Stimulated activated naive CD8-positive, alpha-beta T cell treated with anti-CD3 and anti-CD28 coated beads, Interleukin-15, Interleukin-2, amounts not matched to agents 100 U/mL and 50 U/mL, for 24 hours (primary cell): ENCODE measurements around the gene STAT5A.
"Not testable (repeated sequence)": the region's sequence is repeated elsewhere in the genome, so short reads cannot be mapped to it uniquely, and the experiment has no call there.

ENCODE experiments used
- ATAC-seq: fragments of 150-1000 bp; cut with Tn5 transposase; one replicate; pipeline ENCODE4 v1.10.0; 2021
- DNase-seq: peaks from one replicate; pipeline ENCODE4 v3.0.0; 2021

Gene STAT5A

DNA sequence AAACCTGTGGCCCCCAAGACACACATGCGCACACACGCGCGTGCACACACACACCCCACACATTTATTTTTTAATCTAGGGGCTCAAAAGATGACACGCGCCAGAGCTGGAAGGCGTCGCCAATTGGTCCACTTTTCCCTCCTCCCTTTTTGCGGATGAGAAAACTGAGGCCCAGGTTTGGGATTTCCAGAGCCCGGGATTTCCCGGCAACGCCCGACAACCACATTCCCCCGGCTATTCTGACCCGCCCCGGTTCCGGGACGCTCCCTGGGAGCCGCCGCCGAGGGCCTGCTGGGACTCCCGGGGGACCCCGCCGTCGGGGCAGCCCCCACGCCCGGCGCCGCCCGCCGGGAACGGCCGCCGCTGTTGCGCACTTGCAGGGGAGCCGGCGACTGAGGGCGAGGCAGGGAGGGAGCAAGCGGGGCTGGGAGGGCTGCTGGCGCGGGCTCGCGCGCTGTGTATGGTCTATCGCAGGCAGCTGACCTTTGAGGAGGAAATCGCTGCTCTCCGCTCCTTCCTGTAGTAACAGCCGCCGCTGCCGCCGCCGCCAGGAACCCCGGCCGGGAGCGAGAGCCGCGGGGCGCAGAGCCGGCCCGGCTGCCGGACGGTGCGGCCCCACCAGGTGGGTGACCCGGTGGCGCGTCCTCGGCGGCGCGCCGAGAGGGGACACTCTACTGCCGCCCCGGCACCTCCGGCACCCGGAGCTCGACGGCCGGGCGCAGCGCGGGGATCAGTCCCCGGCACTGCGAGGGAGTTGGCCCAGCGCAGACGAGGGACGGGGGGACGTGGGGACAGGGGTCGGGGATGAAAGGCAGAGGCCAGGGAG, at the start of gene STAT5A:
Gene STAT5A, plus strand, starts transcription at position 522 of the 826 bp plus-strand sequence. CDS start 914 bp downstream, outside the sequence.
- DNase-seq (peak; percentile 85), ATAC-seq (peak; percentile 74)

DNA sequence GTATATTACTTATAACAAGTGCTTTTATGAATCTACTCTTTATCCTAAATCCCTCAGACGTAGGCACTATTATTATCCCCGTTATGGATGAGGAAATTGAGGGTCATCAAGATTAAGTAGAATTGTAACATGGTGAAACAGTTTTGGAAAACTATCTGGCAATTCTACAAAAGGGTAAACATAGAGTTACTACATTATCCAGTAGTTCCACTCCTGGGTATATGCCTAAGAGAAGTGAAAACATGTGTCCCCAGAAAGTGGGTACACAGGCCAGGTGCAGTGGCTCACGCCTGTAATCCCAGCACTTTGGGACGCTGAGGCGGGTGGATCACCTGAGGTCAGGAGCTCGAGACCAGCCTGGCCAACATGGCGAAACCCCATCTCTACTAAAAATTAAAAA, 48.7 kb upstream of the STAT5A start:
- not testable (repeated sequence) for DNase-seq, ATAC-seq

DNA sequence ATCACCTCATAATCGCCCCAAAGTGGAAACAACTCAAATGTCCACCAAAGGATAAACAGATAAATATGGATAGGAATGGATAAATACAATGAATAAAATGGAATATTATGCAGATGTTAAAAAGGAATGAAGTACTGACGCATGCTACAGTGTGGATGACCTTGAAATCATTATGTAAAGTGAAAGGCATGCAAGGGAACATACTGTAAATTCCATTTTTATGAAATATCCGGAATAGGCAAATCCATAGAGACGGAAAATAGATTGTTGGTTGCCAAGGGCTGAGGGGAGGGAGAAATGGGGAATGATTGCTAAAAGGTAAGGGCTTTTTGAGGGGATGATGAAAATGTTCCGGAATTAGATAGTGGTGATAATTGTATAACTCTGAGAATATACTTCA, 48.1 kb upstream of the STAT5A start:
- DNase-seq, result no peak
- ATAC-seq, result no peak

DNA sequence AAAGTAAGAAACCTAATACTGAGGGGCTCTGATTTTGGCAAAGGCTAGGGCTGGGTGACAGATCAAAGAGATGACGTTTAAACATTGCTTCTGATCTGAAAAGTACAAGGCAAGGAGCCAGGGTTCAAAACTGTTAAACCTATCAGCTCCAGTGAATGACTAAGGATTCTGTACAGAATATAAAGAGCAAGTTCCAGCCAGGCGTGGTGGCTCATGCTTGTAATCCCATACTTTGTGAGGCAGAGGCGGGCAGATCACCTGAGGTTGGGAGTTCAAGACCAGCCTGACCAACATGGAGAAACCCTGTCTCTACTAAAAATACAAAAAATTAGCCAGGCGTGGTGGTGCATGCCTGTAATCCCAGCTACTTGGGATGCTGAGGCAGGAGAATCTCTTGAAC, 47.4 kb upstream of the STAT5A start:
- not testable (repeated sequence) for ATAC-seq, DNase-seq

DNA sequence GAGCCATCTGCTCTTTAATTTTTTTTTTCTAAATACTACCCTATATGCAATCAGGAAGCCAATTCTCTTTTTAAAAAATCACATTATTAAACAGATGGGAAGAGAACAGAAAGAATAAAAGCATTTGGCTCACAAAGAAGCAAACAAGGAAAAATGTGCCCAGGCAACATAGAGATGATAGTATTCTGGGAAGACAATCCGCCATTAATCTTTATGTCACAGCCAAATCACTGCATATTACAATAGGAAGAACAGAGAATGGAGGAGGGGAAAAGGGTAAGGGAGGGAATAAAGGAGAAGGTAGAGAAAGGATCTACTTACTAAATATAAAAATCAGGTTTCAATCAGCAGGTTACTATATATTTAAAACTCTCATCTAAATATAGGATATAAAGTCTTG, 46.4 kb upstream of the STAT5A start:
- no peak for DNase-seq
- no peak for ATAC-seq

DNA sequence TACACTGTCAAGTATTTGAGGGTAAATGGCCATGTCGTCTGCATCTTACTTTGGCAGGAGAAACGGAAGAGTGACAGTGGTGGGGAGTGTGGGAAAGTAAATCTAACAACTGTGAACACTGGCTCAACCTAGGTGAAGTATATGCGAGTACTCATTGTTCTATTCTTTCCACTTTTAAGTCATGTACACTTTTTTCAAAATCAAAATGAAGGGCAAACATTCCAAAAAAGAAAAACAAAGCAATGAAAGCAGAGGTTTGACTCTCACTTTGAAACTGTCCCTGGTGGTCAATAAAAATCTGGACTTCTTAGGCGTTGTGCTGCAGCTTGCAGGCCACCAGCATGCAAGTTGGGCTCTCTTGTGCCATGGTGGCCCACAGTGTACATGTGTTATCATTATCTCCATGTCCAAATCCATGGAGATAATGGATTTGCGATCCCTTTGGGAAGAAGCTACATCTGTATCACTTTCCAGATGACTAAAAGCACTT, 44.8 kb upstream of the STAT5A start:
- ATAC-seq, result no peak

DNA sequence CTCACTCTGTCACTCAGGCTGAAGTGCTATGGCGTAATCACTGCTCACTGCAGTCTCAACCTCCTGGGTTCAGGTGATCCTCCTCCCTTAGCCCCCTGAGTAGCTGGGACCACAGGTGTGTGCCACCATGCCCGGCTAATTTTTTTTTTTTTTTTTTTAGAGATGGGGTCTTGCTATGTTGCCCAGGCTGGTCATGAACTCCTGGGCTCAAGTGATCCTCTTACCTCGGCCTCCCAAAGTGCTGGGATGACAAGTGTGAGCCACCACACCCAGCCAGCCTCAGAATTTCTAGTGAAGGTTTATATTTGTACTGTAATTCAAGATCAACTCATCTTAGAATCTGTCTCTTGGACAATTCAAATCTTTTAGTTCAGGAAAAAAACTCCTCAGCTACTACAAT, 44.2 kb upstream of the STAT5A start:
- DNase-seq, ATAC-seq: not testable (repeated sequence)

More for the DNA sequence above, 44.8 kb upstream of the STAT5A start:
- DNase-seq, result no peak

DNA sequence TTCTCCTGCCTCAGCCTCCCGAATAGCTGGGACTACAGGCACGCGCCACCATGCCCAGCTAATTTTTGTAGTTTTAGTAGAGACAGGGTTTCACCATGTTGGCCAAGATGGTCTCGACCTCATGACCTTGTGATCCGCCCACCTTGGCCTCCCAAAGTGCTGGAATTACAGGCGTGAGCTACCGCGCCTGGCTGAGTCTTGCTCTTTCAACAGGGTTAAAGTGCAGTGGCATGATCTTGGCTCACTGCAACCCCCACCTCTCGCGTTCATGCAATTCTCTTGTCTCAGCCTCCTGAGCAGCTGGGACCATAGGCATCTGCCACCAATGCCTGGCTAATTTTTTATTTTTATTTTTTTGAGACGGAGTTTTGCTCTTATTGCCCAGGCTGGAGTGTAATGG, 43.1 kb upstream of the STAT5A start:
- not testable (repeated sequence) for ATAC-seq, DNase-seq

DNA sequence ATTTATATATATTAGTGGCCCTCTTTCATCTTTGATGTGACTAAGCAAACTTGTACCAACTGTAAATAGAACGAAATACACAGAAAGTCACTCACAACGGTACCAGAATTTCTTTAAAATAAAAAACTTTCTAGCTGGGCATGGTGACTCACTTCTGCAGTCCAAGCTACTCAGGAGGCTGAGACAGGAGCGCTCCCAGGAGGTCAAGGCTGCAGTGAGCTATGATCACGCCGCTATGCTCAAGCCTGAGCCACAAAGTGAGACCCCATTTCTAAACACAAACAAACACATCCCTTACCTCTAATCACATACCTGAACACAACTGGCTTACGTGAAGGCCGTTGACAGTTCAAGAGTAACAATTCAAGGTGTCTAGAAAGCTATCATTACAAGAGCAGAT, 41.8 kb upstream of the STAT5A start:
- DNase-seq (no peak), ATAC-seq (no peak)

DNA sequence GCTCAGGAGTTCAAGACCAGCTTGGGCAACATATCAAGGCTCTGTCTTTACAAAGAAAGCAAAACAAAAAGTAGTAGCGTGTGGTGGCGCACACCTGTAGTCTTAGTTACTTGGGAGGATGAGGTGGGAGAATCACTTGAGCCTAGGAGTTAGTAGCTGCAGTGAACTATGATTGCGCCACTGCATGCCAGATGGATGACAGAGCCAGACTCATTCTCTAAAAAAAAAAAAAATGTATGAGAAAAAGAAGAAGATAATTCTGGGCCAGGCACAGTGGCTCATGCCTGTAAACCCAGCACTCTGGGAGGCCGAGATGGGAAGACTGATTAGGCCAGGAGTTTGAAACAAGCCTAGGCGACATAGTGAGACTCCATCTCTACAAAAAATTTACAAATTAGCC, 40.6 kb upstream of the STAT5A start:
- ATAC-seq (no peak), DNase-seq (no peak)

DNA sequence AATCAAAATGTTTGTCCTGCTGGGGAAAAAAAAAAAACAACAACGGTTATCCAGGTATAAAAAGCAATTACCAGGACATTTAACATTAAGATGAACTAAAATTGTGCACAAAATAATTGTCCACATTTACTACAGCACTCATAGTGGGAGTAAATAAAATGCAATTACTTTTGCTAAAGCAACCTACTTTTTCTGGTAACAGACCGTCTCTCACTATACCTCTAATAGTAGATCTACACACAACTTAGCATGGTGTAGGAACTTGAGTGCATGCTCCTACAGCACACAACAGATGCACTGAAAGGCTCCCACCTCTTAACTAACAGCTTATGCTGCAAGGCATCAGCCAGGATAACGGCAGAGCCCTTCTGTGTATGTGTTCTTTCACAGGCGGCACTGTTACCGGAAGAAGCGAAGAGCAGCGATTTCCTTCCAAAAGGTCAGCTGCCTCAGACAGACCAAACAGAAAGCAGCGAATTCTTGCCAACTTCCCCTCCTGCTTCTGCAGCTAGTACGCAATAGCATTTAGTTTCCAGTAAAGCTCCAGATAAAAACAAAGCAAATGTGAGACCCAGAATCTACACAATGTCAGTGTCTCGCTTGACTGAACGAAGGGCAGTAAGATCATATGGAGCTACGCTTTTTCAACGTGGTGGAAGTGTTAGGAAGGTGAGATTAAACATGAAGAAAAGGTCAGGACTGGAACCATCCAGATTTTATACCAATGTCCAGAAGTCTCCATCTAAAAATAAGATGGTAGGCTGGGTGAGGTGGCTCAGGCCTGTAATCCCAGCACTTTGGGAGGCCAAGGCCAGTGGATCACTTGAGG, 39.7 kb upstream of the STAT5A start:
- DNase-seq (peak; percentile 69), ATAC-seq (peak; percentile 93)

DNA sequence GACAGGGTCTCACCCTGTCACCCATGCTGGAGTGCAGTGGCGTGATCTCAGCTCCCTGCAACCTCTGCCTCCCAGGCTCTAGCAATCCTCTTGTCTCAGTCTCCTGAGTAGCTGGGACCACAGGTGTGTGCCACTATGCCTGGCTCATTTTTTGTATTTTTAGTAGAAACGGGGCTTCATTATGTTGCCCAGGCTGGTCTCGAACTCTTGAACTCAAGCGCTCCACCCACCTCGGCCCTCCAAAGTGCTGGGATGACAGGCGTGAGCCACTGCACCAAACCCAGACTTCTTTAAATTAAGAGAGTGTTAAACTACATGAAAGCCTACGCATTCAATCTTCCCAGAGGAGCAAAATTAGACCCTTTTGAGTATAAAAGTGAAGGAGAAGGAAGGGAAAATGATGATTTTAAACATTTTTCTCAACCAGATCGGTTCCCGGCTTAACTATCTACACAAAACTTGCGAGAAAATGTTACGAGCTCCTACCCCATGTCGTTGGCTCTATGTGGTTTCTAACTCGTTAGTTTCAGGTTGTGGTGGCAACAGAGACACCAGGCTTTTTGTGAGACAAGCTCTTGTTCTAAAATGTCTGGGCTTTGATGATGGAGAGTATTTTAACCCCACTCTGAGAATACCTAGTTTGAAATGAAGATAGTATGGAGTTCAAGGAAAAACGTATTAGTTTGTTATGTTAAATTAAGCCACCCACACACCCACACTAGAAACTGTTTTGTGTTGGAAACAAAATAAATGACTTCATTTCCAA, 38.4 kb upstream of the STAT5A start:
- DNase-seq (peak; percentile 40), ATAC-seq (peak; percentile 59)

DNA sequence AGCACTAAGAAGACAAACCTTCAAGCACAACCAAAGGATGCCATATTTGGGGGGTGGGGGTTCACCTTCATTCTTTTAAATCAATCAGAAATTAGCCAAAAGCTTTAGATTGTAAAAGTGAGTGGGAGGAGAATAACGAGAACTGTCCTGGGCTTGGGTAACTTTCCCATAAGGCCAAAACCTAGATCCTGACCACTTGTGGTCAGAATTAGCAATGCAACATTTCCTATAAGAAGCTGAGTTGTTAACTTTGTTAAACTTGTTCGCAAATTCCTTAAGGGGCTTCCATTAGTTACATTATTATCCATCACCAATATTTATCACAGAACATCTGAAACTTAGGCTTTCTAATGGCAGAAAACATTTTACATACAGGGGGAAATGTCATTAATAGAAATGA, 37.2 kb upstream of the STAT5A start:
- DNase-seq (no peak), ATAC-seq (no peak)

DNA sequence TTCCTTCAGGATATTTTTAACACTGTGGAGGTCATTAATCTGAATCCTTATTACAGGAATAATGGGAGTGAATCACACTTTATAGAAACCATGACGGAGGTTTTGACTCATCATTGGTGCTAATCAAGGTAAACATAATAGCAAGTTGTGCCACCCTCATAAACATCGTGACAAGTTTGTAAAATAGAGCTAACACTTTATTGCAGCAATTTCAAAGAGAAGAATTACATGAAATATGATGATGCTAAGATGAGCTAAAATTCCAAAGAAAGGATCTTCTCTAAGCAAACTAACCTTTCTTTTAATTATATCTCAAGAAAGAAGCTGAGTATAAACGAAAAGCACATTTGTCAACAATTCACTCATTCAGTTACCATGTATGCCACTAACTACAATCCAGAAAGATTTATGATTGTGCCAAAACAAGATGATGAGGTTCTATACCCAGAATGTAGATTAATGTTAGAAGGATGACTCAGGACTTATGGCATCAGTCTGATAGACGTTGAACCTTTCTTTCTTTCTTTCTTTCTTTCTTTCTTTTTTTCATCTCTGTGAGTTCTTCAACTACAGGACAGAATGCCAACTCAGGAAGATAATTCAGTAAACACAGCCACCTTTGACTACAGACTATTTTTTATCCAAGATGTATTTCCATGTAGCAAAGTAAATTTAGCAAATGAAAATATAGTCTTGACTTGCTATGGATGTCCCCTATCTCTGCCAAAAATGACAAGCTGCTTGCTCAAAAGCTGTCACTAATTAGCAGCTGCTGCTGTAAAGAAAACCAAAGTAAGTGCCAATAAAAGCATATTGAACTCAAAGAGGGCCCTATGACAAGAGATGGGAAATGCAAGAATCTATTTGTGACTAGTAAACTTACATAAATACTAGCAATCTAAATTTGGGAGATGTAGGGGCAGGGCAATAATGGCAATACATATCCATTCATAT, 35.4 kb upstream of the STAT5A start:
- DNase-seq (no peak), ATAC-seq (no peak)

DNA sequence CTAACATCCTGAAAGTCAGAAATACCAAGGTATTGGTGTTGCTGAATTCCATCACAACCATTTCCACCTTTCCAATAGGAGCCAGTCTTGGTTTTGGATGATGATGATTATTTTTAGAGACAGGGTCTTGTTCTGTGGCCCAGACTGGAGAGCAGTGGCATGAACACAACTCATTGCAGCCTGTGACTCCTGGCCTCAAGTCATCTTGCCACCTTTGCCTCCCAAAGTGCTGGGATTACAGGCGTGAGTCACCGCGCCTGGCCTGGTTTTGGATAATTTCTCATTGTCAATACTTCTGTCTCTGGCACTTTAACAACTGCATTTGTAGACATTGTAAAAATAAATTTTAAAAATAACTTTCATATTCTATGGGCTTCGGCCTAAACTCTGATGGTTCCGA, 34.7 kb upstream of the STAT5A start:
- DNase-seq (no peak), ATAC-seq (no peak)

DNA sequence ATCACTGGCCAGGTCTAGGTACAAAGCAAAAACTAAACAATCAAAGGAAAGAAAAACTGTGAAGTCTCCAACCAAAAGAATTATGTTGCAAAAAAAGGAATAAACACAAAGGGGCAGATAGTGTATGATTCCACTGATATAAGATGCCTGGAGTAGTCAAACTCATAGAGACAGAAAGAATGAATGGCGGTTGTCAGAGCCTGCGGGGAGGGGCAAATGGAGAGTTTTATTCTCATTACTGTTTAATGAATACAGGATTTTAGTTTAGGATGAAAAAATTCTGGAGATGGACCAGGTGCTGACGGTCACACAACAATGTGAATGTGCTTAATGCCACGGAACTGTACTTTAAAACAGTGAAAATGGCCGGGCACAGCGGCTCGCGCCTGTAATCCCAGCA, 32.9 kb upstream of the STAT5A start:
- no peak for DNase-seq

DNA sequence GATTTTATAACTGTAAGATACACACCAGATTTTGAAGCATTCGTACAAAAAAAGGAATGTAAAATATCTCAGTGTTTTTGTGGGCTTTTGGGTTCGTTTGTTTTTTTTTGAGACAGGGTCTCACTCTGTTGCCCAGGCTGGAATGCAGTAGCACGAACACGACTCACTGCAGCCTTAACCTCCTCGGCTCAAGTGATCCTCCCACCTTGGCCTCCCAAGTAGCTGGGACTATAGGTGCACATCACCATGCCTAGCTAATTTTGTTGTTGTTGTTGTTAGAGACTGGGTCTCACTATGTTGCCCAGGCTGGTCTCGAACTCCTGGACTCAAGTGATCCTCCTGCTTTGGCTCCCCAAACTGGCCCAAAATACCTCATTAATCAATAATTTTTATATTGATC, 28.0 kb upstream of the STAT5A start:
- ATAC-seq (no peak), DNase-seq (no peak)

More for the DNA sequence above, 32.9 kb upstream of the STAT5A start:
- ATAC-seq, result no peak

DNA sequence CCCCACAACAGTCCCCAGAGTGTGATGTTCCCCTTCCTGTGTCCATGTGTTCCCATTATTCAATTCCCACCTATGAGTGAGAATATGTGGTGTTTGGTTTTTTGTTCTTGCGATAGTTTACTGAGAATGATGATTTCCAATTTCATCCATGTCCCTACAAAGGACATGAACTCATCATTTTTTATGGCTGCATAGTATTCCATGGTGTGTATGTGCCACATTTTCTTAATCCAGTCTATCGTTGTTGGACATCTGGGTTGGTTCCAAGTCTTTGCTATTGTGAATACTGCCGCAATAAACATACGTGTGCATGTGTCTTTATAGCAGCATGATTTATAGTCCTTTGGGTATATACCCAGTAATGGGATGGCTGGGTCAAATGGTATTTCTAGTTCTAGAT, 23.9 kb upstream of the STAT5A start:
- not testable (repeated sequence) for DNase-seq, ATAC-seq

DNA sequence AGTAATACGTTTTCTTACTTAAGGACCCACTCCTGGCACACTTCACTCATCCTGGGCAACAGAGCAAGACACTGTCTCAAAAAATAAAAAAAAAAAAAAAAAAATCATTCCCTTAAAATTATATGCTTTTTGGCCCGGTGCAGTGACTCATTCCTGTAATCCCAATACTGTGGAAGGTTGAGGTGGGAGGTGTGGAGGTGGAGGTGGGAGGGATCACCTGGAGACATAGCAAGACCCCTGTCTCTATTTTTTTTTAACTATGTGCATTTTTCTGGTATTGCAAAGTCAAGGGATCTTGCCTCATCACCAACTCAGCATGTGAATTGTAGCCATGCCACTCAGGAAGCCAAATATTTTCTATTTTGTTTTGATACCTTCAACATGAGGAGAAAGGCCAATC, 21.8 kb upstream of the STAT5A start:
- DNase-seq (no peak), ATAC-seq (no peak)

DNA sequence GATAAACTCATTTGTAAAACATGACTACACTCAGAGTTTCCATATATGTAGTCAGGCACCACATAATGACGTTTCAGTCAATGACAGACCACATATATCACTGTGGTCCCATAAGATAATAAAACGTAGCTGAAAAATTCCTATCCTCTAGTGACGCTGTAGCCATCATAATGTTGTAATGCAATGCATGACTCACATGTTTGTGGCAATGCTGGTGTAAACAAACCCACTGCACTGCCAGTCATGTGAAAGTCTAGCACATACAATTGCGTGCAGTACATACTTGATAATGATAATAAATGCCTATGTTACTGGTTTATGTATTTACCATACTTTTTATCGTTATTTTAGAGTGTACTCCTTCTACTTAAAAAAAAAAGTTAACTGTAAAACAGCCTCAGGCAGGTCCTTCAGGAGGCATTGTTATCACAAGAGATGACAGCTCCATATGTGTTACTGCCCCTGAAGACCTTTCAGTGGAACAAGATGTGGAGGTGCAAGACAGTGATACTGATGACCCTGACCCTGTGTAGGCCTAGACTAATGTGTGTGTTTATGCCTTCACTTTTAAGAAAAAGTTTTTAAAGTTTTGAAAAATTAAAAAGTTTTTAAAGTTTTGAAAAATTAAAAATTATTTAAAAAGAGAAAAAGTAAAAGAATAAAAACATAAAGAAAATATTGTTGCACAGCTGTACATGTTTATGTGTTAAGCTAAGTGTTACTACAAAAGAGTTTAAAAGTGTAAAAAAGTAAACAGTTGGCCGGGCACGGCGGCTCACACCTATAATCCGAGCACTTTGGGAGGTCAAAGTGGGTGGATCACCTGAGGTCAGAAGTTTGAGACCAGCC, 21.2 kb upstream of the STAT5A start:
- DNase-seq, result no peak
- peak; percentile 97 for ATAC-seq
